CD4-positive, alpha-beta T cell (primary cell): ENCODE results near the gene PTPDC1. TPM values are rescaled to one million over a fixed set of nuclear protein-coding genes. Genes with fewer than 3 reads are reported as not detected.

Experiments used
- ATAC-seq: fragments of 200-7000 bp; cut with Tn5 transposase; one replicate; pipeline ENCODE4 v1.10.0; 2022; ENCODE audit warnings: mild to moderate bottlenecking; ENCODE audit not compliant: poor library complexity
- CTCF ChIA-PET: fragments of 350-600 bp; sonication (Branson Sonifier 250); formaldehyde crosslinking; loops from one replicate; lab custom pipeline; 2021; ENCODE audit warnings: antibody characterized with exemption, inconsistent platforms; lab: Charles Lee
- POLR2A ChIA-PET: fragments of 350-600 bp; sonication (Branson Sonifier 250); formaldehyde crosslinking; loops from one replicate; lab custom pipeline; 2021; ENCODE audit warnings: antibody characterized with exemption, inconsistent platforms; lab: Charles Lee
- DNase-seq, 14 experiments: peaks; one replicate each; pipeline ENCODE4 v3.0.0-alpha.2; 2013 to 2020; ENCODE audit warnings: mixed read lengths in 2 of 14
- H3K27ac ChIP-seq, 2 donors: one replicate each; pipeline versions ENCODE4 v1.5.1 to v1.7.0; 2013; ENCODE audit warnings: low read length in 2 of 2, low read depth in 1 of 2, mild to moderate bottlenecking in 1 of 2
- H3K27me3 ChIP-seq, 2 experiments: 1 replicate in 1 of 2; 2 replicates in 1 of 2; pipeline versions ENCODE4 v1.6.1 to v1.7.0; 2013; ENCODE audit warnings: low read length in 2 of 2, control low read depth in 1 of 2, mild to moderate bottlenecking in 1 of 2, moderate library complexity in 1 of 2; ENCODE audit not compliant: insufficient read depth in 2 of 2, control insufficient read depth in 1 of 2
- H3K36me3 ChIP-seq: one replicate; pipeline ENCODE4 v1.6.1; 2013; ENCODE audit warnings: low read length, control low read depth; ENCODE audit not compliant: insufficient read depth
- H3K4me1 ChIP-seq: one replicate; pipeline ENCODE4 v1.6.1; 2013; ENCODE audit warnings: low read length, control low read depth; ENCODE audit not compliant: insufficient read depth
- H3K4me3 ChIP-seq: one replicate; pipeline ENCODE4 v1.5.1; 2013; ENCODE audit warnings: mild to moderate bottlenecking, low read length, moderate library complexity
- H3K9me3 ChIP-seq, 2 experiments: 1 replicate in 1 of 2; 2 replicates in 1 of 2; pipeline versions ENCODE4 v1.6.1 to v1.7.0; 2013; ENCODE audit warnings: low read length in 2 of 2, mild to moderate bottlenecking in 2 of 2, control low read depth in 1 of 2, moderate library complexity in 1 of 2; ENCODE audit not compliant: control insufficient read depth in 1 of 2, insufficient read depth in 1 of 2
- H3K27ac Mint-ChIP-seq: one replicate; pipeline ENCODE4 v1.8.0; 2020; ENCODE audit warnings: mixed read lengths
- H3K27me3 Mint-ChIP-seq: one replicate; pipeline ENCODE4 v1.8.0; 2021; ENCODE audit warnings: mixed read lengths
- H3K36me3 Mint-ChIP-seq: one replicate; pipeline ENCODE4 v1.8.0; 2021; ENCODE audit warnings: low read depth, mixed read lengths
- H3K4me1 Mint-ChIP-seq: one replicate; pipeline ENCODE4 v1.8.0; 2021; ENCODE audit warnings: low read depth, mixed read lengths
- H3K4me3 Mint-ChIP-seq: one replicate; pipeline ENCODE4 v1.8.0; 2020; ENCODE audit warnings: mild to moderate bottlenecking, mixed read lengths
- H3K9me3 Mint-ChIP-seq: one replicate; pipeline ENCODE4 v1.8.0; 2020; ENCODE audit warnings: mixed read lengths
- intact Hi-C, 2 experiments: fragments of 100-400 bp; cut with DNase I in 1 of 2; cut with micrococcal nuclease in 1 of 2; formaldehyde crosslinking; loops; one replicate each; pipeline versions ENCODE4 v1.15.1 to v1.9.0; 2023 to 2025; cut with DNase I, micrococcal nuclease
- total RNA-seq, 174 experiments: library from RNA in 2 of 174; stranded (reverse) in 2 of 174; gene quantifications; one replicate each; pipeline ENCODE4 v1.2.3 and lab custom pipeline; 2021 to 2026
- TF ChIP-seq, protein P1 (sequence below): fragments of 200-600 bp; IDR thresholded peaks from one replicate; pipeline ENCODE4 v1.8.0; 2022; ENCODE audit warnings: antibody characterized with exemption, mild to moderate bottlenecking

Gene PTPDC1
- total RNA-seq, 2 experiments from 2014 or later = 2.7 TPM

DNA sequence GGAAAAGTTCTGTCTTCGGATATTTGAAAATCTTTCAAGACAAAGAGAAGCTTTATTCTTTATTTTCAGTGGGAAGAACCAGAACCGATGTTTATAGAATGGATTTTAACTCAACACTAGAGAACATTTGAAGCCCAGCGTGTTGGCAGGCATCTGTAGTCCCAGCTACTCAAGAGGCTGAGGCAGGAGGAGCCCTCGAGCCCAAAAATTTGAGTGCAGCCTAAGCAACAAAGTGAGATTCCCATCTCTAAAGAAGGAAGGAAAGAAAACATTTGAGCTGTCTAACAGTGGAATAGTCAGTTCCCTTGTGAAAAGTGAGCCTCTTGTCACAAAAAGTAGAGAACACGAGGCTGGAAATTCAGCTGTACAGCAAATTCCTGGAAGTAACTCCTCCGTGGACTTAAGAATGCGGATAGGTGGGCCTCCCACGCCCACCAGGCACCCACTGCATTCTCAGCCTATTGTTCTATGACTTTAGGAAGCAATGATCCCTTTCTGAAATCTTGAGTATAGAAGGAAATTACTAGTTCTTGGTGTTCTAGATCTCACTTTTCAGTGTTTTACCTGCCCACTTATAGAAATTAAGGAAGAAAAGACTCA is 2.3 kb upstream of the PTPDC1 start:
- H3K27me3 ChIP-seq = no peaks in the 10 kb centered on the region
- intact Hi-C loops = no loop called here
- H3K4me1 ChIP-seq = no peaks in the 10 kb centered on the region
- Mint-ChIP-seq H3K36me3 (peaks cover 11% of the 10 kb centered on the region), H3K27me3 (no peaks in the 10 kb centered on the region), H3K27ac (no peak overlapping the region), H3K4me1 (no peaks in the 10 kb centered on the region), H3K4me3 (no peak overlapping the region), H3K9me3 (no peaks in the 10 kb centered on the region)
- H3K9me3 ChIP-seq = no peaks in the 10 kb centered on the region
- H3K4me3 ChIP-seq = no peak overlapping the region
- no peaks in the 10 kb centered on the region for H3K36me3 ChIP-seq
- TF ChIP-seq, protein P1, sequence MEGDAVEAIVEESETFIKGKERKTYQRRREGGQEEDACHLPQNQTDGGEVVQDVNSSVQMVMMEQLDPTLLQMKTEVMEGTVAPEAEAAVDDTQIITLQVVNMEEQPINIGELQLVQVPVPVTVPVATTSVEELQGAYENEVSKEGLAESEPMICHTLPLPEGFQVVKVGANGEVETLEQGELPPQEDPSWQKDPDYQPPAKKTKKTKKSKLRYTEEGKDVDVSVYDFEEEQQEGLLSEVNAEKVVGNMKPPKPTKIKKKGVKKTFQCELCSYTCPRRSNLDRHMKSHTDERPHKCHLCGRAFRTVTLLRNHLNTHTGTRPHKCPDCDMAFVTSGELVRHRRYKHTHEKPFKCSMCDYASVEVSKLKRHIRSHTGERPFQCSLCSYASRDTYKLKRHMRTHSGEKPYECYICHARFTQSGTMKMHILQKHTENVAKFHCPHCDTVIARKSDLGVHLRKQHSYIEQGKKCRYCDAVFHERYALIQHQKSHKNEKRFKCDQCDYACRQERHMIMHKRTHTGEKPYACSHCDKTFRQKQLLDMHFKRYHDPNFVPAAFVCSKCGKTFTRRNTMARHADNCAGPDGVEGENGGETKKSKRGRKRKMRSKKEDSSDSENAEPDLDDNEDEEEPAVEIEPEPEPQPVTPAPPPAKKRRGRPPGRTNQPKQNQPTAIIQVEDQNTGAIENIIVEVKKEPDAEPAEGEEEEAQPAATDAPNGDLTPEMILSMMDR = no peak
- POLR2A ChIA-PET = no interaction called here
- no peak overlapping the region for H3K27ac ChIP-seq
- no peak for ATAC-seq
- CTCF ChIA-PET = no interaction called here
- DNase-seq = no peak

- ATAC-seq (no peak), DNase-seq (no peak)
- Histone ChIP-seq H3K36me3 (no peaks in the 10 kb centered on the region), H3K4me1 (no peaks in the 10 kb centered on the region), H3K27me3 (no peaks in the 10 kb centered on the region), H3K4me3 (no peak overlapping the region), H3K9me3 (no peaks in the 10 kb centered on the region), H3K27ac (no peak overlapping the region)
- intact Hi-C loops = no loop called here
- peaks cover 11% of the 10 kb centered on the region for H3K36me3 Mint-ChIP-seq
- ChIA-PET POLR2A (no interaction called here), CTCF (no interaction called here)
- H3K27me3 Mint-ChIP-seq = no peaks in the 10 kb centered on the region
- H3K9me3 Mint-ChIP-seq = no peaks in the 10 kb centered on the region
- H3K27ac Mint-ChIP-seq = no peak overlapping the region
- no peak overlapping the region for H3K4me3 Mint-ChIP-seq
- H3K4me1 Mint-ChIP-seq = no peaks in the 10 kb centered on the region
- TF ChIP-seq, protein P1 = no peak
Observed at GRCh38 chr9:94082553-94082952, 1.7 kb upstream of the PTPDC1 start.

DNA sequence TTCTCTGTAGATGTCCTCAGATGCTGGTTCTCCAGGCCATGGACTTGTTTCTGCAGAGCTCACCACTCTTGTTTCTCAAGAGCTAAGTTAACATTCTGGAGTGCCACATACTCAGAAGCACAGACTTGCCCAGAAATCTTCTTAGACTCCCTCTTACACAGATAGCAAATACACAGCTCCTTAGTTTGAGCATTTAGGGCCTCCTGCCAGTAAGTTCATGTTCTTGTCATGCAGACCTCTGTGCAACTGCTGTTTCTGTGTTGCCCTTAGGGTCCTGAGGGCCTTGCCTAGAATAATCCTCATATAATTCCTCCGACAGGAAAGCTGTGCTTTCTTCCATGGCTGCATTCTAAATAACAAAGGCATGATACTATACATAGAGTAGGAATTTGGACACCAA is 1.3 kb upstream of the PTPDC1 start:
- POLR2A ChIA-PET = no interaction called here
- H3K9me3 Mint-ChIP-seq = no peaks in the 10 kb centered on the region
- no peaks in the 10 kb centered on the region for H3K4me1 Mint-ChIP-seq
- no peak for ATAC-seq
- DNase-seq = no peak
- Histone ChIP-seq H3K4me3 (no peak overlapping the region), H3K9me3 (no peaks in the 10 kb centered on the region), H3K27me3 (no peaks in the 10 kb centered on the region), H3K27ac (no peak overlapping the region), H3K4me1 (no peaks in the 10 kb centered on the region), H3K36me3 (no peaks in the 10 kb centered on the region)
- no peak overlapping the region for H3K4me3 Mint-ChIP-seq
- intact Hi-C loops = no loop called here
- TF ChIP-seq, protein P1 = no peak
- CTCF ChIA-PET = no interaction called here
- H3K27me3 Mint-ChIP-seq = no peaks in the 10 kb centered on the region
- H3K36me3 Mint-ChIP-seq = peaks cover 11% of the 10 kb centered on the region
- H3K27ac Mint-ChIP-seq = no peak overlapping the region
